Glutamatergic neuron (in vitro differentiated cells): ENCODE data around the gene ANTXRL. TPM values are rescaled to one million over a fixed set of nuclear protein-coding genes. Genes with fewer than 3 reads are reported as not detected.

Source experiments
- DNase-seq: peaks from one replicate; pipeline ENCODE4 v3.0.0; 2022
- H3K27ac Mint-ChIP-seq: one replicate; pipeline ENCODE4 v1.8.0; 2020; ENCODE audit warnings: mild to moderate bottlenecking, mixed read lengths, inconsistent platforms; ENCODE audit not compliant: unreplicated experiment
- H3K27me3 Mint-ChIP-seq: one replicate; pipeline ENCODE4 v1.8.0; 2020; ENCODE audit warnings: mild to moderate bottlenecking, moderate library complexity, mixed read lengths, inconsistent platforms; ENCODE audit not compliant: unreplicated experiment
- H3K36me3 Mint-ChIP-seq: one replicate; pipeline ENCODE4 v1.8.0; 2020; ENCODE audit warnings: mild to moderate bottlenecking, mixed read lengths, inconsistent platforms; ENCODE audit not compliant: unreplicated experiment
- H3K4me1 Mint-ChIP-seq: one replicate; pipeline ENCODE4 v1.8.0; 2020; ENCODE audit warnings: mild to moderate bottlenecking, low read depth, mixed read lengths, inconsistent platforms; ENCODE audit not compliant: unreplicated experiment
- H3K4me3 Mint-ChIP-seq: one replicate; pipeline ENCODE4 v1.8.0; 2020; ENCODE audit warnings: mild to moderate bottlenecking, mixed read lengths, inconsistent platforms; ENCODE audit not compliant: unreplicated experiment
- H3K9me3 Mint-ChIP-seq: one replicate; pipeline ENCODE4 v1.8.0; 2020; ENCODE audit warnings: mild to moderate bottlenecking, moderate library complexity, mixed read lengths, inconsistent platforms; ENCODE audit not compliant: unreplicated experiment
- CTCF ChIP-seq: fragments of 200-600 bp; sonication (generic); IDR thresholded peaks from one replicate; pipeline ENCODE4 v1.5.0; 2021; ENCODE audit not compliant: partially characterized antibody, unreplicated experiment
- total RNA-seq: library from RNA; stranded (reverse); fragmentation: NEBNext Ultra II Directional; extraction: Animal tissue kit (Norgen Biotek cat#: 25700); gene quantifications from one replicate; pipeline ENCODE4 v1.2.1, GENCODE V29; 2021; ENCODE audit not compliant: unreplicated experiment

Gene ANTXRL
- total RNA-seq, 1 donor from 2014 or later: not detected

- TF ChIP-seq CTCF: no peak
- Mint-ChIP-seq H3K27me3 (peaks cover 3% of the 10 kb centered on the region), H3K4me3 (no peak overlapping the region), H3K4me1 (peaks cover 12% of the 10 kb centered on the region), H3K27ac (no peak overlapping the region), H3K9me3 (no peaks in the 10 kb centered on the region), H3K36me3 (no peaks in the 10 kb centered on the region)
- DNase-seq: no peak
Observed at GRCh38 chr10:46305079-46305818, 18.5 kb downstream of the ANTXRL start.

- H3K9me3 Mint-ChIP-seq: no peaks in the 10 kb centered on the region
- H3K36me3 Mint-ChIP-seq: no peaks in the 10 kb centered on the region
- no peak overlapping the region for H3K4me3 Mint-ChIP-seq
- H3K27ac Mint-ChIP-seq: no peak overlapping the region
- no peak for TF ChIP-seq CTCF
- H3K27me3 Mint-ChIP-seq: no peaks in the 10 kb centered on the region
- no peak for DNase-seq
- H3K4me1 Mint-ChIP-seq: peaks cover 8% of the 10 kb centered on the region
Observed at GRCh38 chr10:46305986-46306385, 19.2 kb downstream of the ANTXRL start.

- Mint-ChIP-seq H3K27ac (no peak overlapping the region), H3K9me3 (no peaks in the 10 kb centered on the region), H3K4me3 (no peak overlapping the region), H3K27me3 (no peaks in the 10 kb centered on the region), H3K36me3 (no peaks in the 10 kb centered on the region), H3K4me1 (peaks cover 8% of the 10 kb centered on the region)
- TF ChIP-seq CTCF: no peak
- no peak for DNase-seq
Observed at GRCh38 chr10:46306516-46307184, 19.9 kb downstream of the ANTXRL start.

- Mint-ChIP-seq H3K27me3 (no peaks in the 10 kb centered on the region), H3K4me3 (no peak overlapping the region), H3K36me3 (no peaks in the 10 kb centered on the region), H3K4me1 (peaks cover 8% of the 10 kb centered on the region), H3K27ac (no peak overlapping the region), H3K9me3 (no peaks in the 10 kb centered on the region)
- TF ChIP-seq CTCF: no peak
- DNase-seq: no peak
Observed at GRCh38 chr10:46307281-46308112, 20.7 kb downstream of the ANTXRL start.
